ENCODE data around the gene UBE2D4.
"Not testable (repeated sequence)": the region's sequence is repeated elsewhere in the genome, so short reads cannot be mapped to it uniquely, and the experiment has no call there.

UBE2D4 gene

GRCh38 chr7:43960933-43961332 lies 34.7 kb downstream of the UBE2D4 start:
- no peak overlapping the region for H3K4me3 ChIP-seq (ENCODE audit: control insufficient read depth, low read depth, low read length)
- no peak for TF ChIP-seq CTCF (conservative IDR thresholded peaks at IDR 0.05; ENCODE audit: control insufficient read depth, insufficient read depth, low read depth, low read length)
- no peak for DNase-seq (ENCODE audit: low read depth)

GRCh38 chr7:43966392-43966791 lies 40.2 kb downstream of the UBE2D4 start:
- not testable (repeated sequence) for DNase-seq (ENCODE audit: low read depth); H3K4me3 ChIP-seq (ENCODE audit: control insufficient read depth, low read depth, low read length)

- not testable (repeated sequence) for H3K4me3 ChIP-seq (ENCODE audit: control insufficient read depth, low read depth, low read length); DNase-seq (ENCODE audit: low read depth)
Observed at GRCh38 chr7:43968172-43969040, 42.2 kb downstream of the UBE2D4 start.

GRCh38 chr7:43969586-43969985 lies 43.4 kb downstream of the UBE2D4 start:
- not testable (repeated sequence) for H3K4me3 ChIP-seq (ENCODE audit: control insufficient read depth, low read depth, low read length); DNase-seq (ENCODE audit: low read depth)

GRCh38 chr7:43970698-43971097 lies 44.5 kb downstream of the UBE2D4 start:
- H3K4me3 ChIP-seq (ENCODE audit: control insufficient read depth, low read depth, low read length); DNase-seq (ENCODE audit: low read depth): not testable (repeated sequence)

GRCh38 chr7:43974033-43974573 lies 47.9 kb downstream of the UBE2D4 start:
- H3K4me3 ChIP-seq (ENCODE audit: control insufficient read depth, low read depth, low read length); DNase-seq (ENCODE audit: low read depth): not testable (repeated sequence)

GRCh38 chr7:43974725-43975482 lies 48.7 kb downstream of the UBE2D4 start:
- H3K4me3 ChIP-seq (ENCODE audit: control insufficient read depth, low read depth, low read length); DNase-seq (ENCODE audit: low read depth): not testable (repeated sequence)

- TF ChIP-seq CTCF (conservative IDR thresholded peaks at IDR 0.05; ENCODE audit: control insufficient read depth, insufficient read depth, low read depth, low read length) = no peak
- H3K4me3 ChIP-seq (ENCODE audit: control insufficient read depth, low read depth, low read length) = no peak overlapping the region
- no peak for DNase-seq (ENCODE audit: low read depth)
Observed at GRCh38 chr7:43977525-43977924, 51.3 kb downstream of the UBE2D4 start.

- DNase-seq (ENCODE audit: low read depth); H3K4me3 ChIP-seq (ENCODE audit: control insufficient read depth, low read depth, low read length): not testable (repeated sequence)
Observed at GRCh38 chr7:43978102-43978501, 51.9 kb downstream of the UBE2D4 start.

GRCh38 chr7:43982848-43983247 lies 56.6 kb downstream of the UBE2D4 start:
- not testable (repeated sequence) for H3K4me3 ChIP-seq (ENCODE audit: control insufficient read depth, low read depth, low read length); DNase-seq (ENCODE audit: low read depth)

GRCh38 chr7:43983736-43984135 lies 57.5 kb downstream of the UBE2D4 start:
- not testable (repeated sequence) for H3K4me3 ChIP-seq (ENCODE audit: control insufficient read depth, low read depth, low read length); DNase-seq (ENCODE audit: low read depth)
